Measurements from ENCODE around the gene TNFRSF9.

- TF ChIP-seq EZH2 (IDR thresholded peaks at IDR 0.05; ENCODE audit: borderline replicate concordance, low read length) (no peak), CTCF (conservative IDR thresholded peaks at IDR 0.05 in 1 of 2, IDR thresholded peaks at IDR 0.05 in 1 of 2; ENCODE audit: extremely low read depth in 1 of 2, insufficient read depth in 1 of 2, low read depth in 1 of 2, low read length in 2 of 2) (no peak)
These were observed 8.3 kb upstream of the TNFRSF9 start for GRCh38 chr1:7948960-7949359.
